Caco-2 (cell line): ENCODE data around the gene CACNA1I. TPM values are rescaled to one million over a fixed set of nuclear protein-coding genes. Genes with fewer than 3 reads are reported as not detected.

Experiments
- BruUV-seq: library from RNA; stranded (reverse); fragments of 400-500 nt; replicated peaks from 2 replicates; lab custom pipeline; 2021; lab: Mats Ljungman, UMichigan
- CTCF ChIA-PET: fragments of 300-600 bp; sonication (Branson Sonifier 250); formaldehyde crosslinking; loops from one replicate; lab custom pipeline; 2022; ENCODE audit warnings: antibody characterized with exemption; lab: Charles Lee
- POLR2A ChIA-PET: fragments of 300-600 bp; sonication (Branson Sonifier 250); formaldehyde crosslinking; loops from one replicate; lab custom pipeline; 2022; ENCODE audit warnings: antibody characterized with exemption; lab: Charles Lee
- DNase-seq, 2 experiments: peaks; one replicate each; pipeline versions ENCODE4 v3.0.0 to v3.0.0-alpha.2; 2020 to 2022
- H3K27me3 ChIP-seq: replicated peaks from 2 replicates; pipeline ENCODE4 v1.6.0; 2011; ENCODE audit warnings: low read length; ENCODE audit not compliant: control insufficient read depth, insufficient read depth
- H3K36me3 ChIP-seq: 2 replicates; pipeline ENCODE4 v1.5.1; 2011; ENCODE audit warnings: low read length; ENCODE audit not compliant: control insufficient read depth, insufficient read depth
- H3K4me1 ChIP-seq: fragments of 250-450 bp; sonication (Bioruptor Pico); 2 replicates; pipeline ENCODE4 v1.5.1; 2020; ENCODE audit warnings: mild to moderate bottlenecking
- H3K4me3 ChIP-seq: 2 replicates; pipeline ENCODE4 v1.5.1; 2011; ENCODE audit warnings: low read depth, mild to moderate bottlenecking, control low read depth, low read length
- H3K9me3 ChIP-seq: fragments of 250-450 bp; sonication (Bioruptor Pico); 2 replicates; pipeline ENCODE4 v1.5.1; 2020; ENCODE audit warnings: mild to moderate bottlenecking, moderate library complexity
- H3K27ac Mint-ChIP-seq: one replicate; pipeline ENCODE4 v1.8.0; 2022; ENCODE audit warnings: mixed read lengths; ENCODE audit not compliant: unreplicated experiment
- H3K27me3 Mint-ChIP-seq: one replicate; pipeline ENCODE4 v1.8.0; 2022; ENCODE audit warnings: mixed read lengths; ENCODE audit not compliant: insufficient read depth, unreplicated experiment
- H3K36me3 Mint-ChIP-seq: one replicate; pipeline ENCODE4 v1.8.0; 2022; ENCODE audit warnings: mild to moderate bottlenecking, mixed read lengths; ENCODE audit not compliant: insufficient read depth, unreplicated experiment
- H3K4me1 Mint-ChIP-seq: one replicate; pipeline ENCODE4 v1.8.0; 2022; ENCODE audit warnings: low read depth, mixed read lengths; ENCODE audit not compliant: unreplicated experiment
- H3K4me3 Mint-ChIP-seq: one replicate; pipeline ENCODE4 v1.8.0; 2022; ENCODE audit warnings: mild to moderate bottlenecking, moderate library complexity, mixed read lengths; ENCODE audit not compliant: unreplicated experiment
- H3K9me3 Mint-ChIP-seq: one replicate; pipeline ENCODE4 v1.8.0; 2022; ENCODE audit warnings: mixed read lengths; ENCODE audit not compliant: unreplicated experiment
- CTCF ChIP-seq, 2 experiments: fragments of 200-600 bp in 1 of 2; IDR thresholded peaks; 1 replicate in 1 of 2; 2 replicates in 1 of 2; pipeline versions ENCODE4 v1.5.1 to v1.8.0; 2011 to 2022; ENCODE audit warnings: antibody characterized with exemption in 1 of 2, control low read depth in 1 of 2, inconsistent platforms in 1 of 2, low read depth in 1 of 2, low read length in 1 of 2, mild to moderate bottlenecking in 1 of 2, moderate library complexity in 1 of 2; ENCODE audit not compliant: insufficient read depth in 1 of 2, severe bottlenecking in 1 of 2, unreplicated experiment in 1 of 2
- intact Hi-C: fragments of 100-400 bp; cut with micrococcal nuclease; formaldehyde crosslinking; loops from one replicate; pipeline ENCODE4 v1.10.0; 2022; ENCODE audit not compliant: unreplicated experiment
- total RNA-seq: library from RNA; stranded (reverse); gene quantifications from 2 replicates; pipeline ENCODE4 v1.2.3, GENCODE V29; 2022

CACNA1I gene
- total RNA-seq, 1 experiment from 2014 or later, result not detected

- Mint-ChIP-seq H3K27ac (no peak overlapping the region), H3K4me3 (no peak overlapping the region), H3K9me3 (no peaks in the 10 kb centered on the region), H3K36me3 (no peaks in the 10 kb centered on the region), H3K27me3 (no peaks in the 10 kb centered on the region), H3K4me1 (no peaks in the 10 kb centered on the region)
- ChIA-PET POLR2A (no interaction called here), CTCF (interaction anchor here (1.0 kb wide), 1 partner anchor 154 kb away, joined by 3 read pairs; no protein-coding TSS in a partner anchor)
- TF ChIP-seq CTCF (IDR thresholded peaks at IDR 0.05; ENCODE audit: insufficient read depth in 1 of 2, low read depth in 1 of 2, low read length in 1 of 2, severe bottlenecking in 1 of 2, unreplicated experiment in 1 of 2), result no peak
- Histone ChIP-seq H3K27me3 (no peaks in the 10 kb centered on the region), H3K9me3 (no peaks in the 10 kb centered on the region), H3K4me1 (no peaks in the 10 kb centered on the region), H3K4me3 (no peak overlapping the region), H3K36me3 (no peaks in the 10 kb centered on the region)
- intact Hi-C loops, result no loop called here
- BruUV-seq, result no TSS peak
- no peak for DNase-seq
Observed at GRCh38 chr22:39685336-39686177, 115.0 kb downstream of the CACNA1I start.

GRCh38 chr22:39686178-39686620, 115.6 kb downstream of the CACNA1I start:
- ChIA-PET CTCF (no interaction called here), POLR2A (no interaction called here)
- Histone ChIP-seq H3K9me3 (no peaks in the 10 kb centered on the region), H3K27me3 (no peaks in the 10 kb centered on the region), H3K36me3 (no peaks in the 10 kb centered on the region), H3K4me3 (no peak overlapping the region), H3K4me1 (no peaks in the 10 kb centered on the region)
- intact Hi-C loops, result no loop called here
- no peak for DNase-seq
- H3K4me3 Mint-ChIP-seq, result no peak overlapping the region
- no peaks in the 10 kb centered on the region for H3K36me3 Mint-ChIP-seq
- BruUV-seq, result no TSS peak
- no peaks in the 10 kb centered on the region for H3K9me3 Mint-ChIP-seq
- no peaks in the 10 kb centered on the region for H3K4me1 Mint-ChIP-seq
- no peak overlapping the region for H3K27ac Mint-ChIP-seq
- TF ChIP-seq CTCF (IDR thresholded peaks at IDR 0.05; ENCODE audit: insufficient read depth in 1 of 2, low read depth in 1 of 2, low read length in 1 of 2, severe bottlenecking in 1 of 2, unreplicated experiment in 1 of 2), result no peak
- peaks cover 2% of the 10 kb centered on the region for H3K27me3 Mint-ChIP-seq

- no peak for DNase-seq
- no peaks in the 10 kb centered on the region for H3K9me3 ChIP-seq
- intact Hi-C loops, result no loop called here
- no peaks in the 10 kb centered on the region for H3K4me1 ChIP-seq
- no peak for TF ChIP-seq CTCF (IDR thresholded peaks at IDR 0.05; ENCODE audit: insufficient read depth in 1 of 2, low read depth in 1 of 2, low read length in 1 of 2, severe bottlenecking in 1 of 2, unreplicated experiment in 1 of 2)
- H3K36me3 Mint-ChIP-seq, result no peaks in the 10 kb centered on the region
- POLR2A ChIA-PET, result no interaction called here
- no peak overlapping the region for H3K4me3 Mint-ChIP-seq
- H3K27me3 ChIP-seq, result no peaks in the 10 kb centered on the region
- H3K9me3 Mint-ChIP-seq, result no peaks in the 10 kb centered on the region
- no peak overlapping the region for H3K4me3 ChIP-seq
- no peaks in the 10 kb centered on the region for H3K4me1 Mint-ChIP-seq
- no TSS peak for BruUV-seq
- CTCF ChIA-PET, result no interaction called here
- H3K36me3 ChIP-seq, result no peaks in the 10 kb centered on the region
- H3K27ac Mint-ChIP-seq, result no peak overlapping the region
- H3K27me3 Mint-ChIP-seq, result peaks cover 5% of the 10 kb centered on the region
Observed at GRCh38 chr22:39686776-39687525, 116.4 kb downstream of the CACNA1I start.
